ENCODE measurements around the gene ACTL9. TPM values are rescaled to one million over a fixed set of nuclear protein-coding genes. Genes with fewer than 3 reads are reported as not detected.
"Not testable (repeated sequence)": the region's sequence is repeated elsewhere in the genome, so short reads cannot be mapped to it uniquely, and the experiment has no call there.

Gene ACTL9
- not detected for polyA plus RNA-seq (ENCODE audit: insufficient read length)

GRCh38 chr19:8698433-8699063, at the start of gene ACTL9:
ACTL9 (minus strand) TSS chr19:8698795; CDS start chr19:8698701, 94 bp downstream.
- no peak for DNase-seq (ENCODE audit: low read depth)

- not testable (repeated sequence) for DNase-seq (ENCODE audit: low read depth)
Measured at GRCh38 chr19:8739291-8740065, 40.9 kb upstream of the ACTL9 start.

DNA sequence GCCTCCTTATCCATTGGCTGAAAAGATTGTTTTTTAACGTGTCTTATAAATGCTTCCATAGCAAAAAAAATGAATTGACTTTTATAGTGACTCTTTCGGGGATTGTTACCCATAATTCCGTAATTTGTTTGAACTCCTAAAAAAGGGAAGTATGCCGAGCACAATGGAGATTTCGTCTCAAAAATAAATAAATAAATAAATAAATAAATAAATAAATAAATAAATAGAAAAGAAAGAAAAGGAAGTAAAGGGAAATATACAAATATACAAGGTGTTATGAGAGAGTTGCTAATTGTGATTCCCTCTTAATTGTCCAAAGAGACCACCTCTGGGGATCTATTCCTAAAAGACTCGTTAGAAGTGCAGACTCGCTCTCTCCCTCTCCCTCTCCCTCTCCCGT, 39.8 kb upstream of the ACTL9 start:
- DNase-seq (ENCODE audit: low read depth): no peak

DNA sequence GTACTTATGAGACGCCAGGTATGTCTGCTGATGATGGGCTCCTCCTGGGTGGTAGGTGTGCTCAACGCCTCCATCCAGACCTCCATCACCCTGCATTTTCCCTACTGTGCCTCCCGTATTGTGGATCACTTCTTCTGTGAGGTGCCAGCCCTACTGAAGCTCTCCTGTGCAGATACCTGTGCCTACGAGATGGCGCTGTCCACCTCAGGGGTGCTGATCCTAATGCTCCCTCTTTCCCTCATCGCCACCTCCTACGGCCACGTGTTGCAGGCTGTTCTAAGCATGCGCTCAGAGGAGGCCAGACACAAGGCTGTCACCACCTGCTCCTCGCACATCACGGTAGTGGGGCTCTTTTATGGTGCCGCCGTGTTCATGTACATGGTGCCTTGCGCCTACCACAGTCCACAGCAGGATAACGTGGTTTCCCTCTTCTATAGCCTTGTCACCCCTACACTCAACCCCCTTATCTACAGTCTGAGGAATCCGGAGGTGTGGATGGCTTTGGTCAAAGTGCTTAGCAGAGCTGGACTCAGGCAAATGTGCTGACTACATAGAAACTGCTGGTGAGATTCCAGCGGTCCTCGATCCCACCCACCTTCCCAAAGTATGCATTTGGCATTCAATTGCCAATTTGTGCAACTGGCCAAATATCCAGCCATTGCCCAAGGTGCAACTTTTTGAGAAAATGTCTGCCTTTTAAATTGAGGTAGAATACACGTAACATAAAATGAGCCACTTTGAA, 33.0 kb upstream of the ACTL9 start:
- no peak for DNase-seq (ENCODE audit: low read depth)

GRCh38 chr19:8724276-8724675, 25.7 kb upstream of the ACTL9 start:
- no peak for DNase-seq (ENCODE audit: low read depth)

- no peak for DNase-seq (ENCODE audit: low read depth)
Measured at GRCh38 chr19:8722032-8722431, 23.4 kb upstream of the ACTL9 start.

DNA sequence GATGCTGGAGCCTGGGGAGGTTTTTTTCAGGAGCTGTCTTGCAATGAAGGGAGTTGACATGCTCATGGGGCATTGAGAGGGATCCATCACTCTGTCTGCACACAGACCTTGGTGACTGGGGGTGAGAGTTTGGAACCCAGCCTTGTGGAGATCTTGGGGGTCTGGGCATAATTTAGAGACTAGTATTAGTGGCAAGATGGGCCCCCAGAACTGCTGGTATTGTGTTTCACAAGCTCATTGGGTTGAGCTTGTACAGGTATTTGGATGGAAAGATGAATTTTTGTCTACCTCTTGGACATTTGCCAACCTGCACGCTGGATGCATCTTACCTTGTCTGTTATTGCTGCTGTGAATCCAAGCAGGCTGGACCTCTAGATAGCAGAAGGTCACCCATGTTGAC, 22.7 kb upstream of the ACTL9 start, which contains the start of gene OR2Z1:
OR2Z1 (plus strand) TSS at position 301 of the 400 bp plus-strand sequence. CDS start 9,395 bp downstream, outside the sequence.
- no peak for DNase-seq (ENCODE audit: low read depth)

- not testable (repeated sequence) for DNase-seq (ENCODE audit: low read depth)
Measured at GRCh38 chr19:8710337-8710736, 11.7 kb upstream of the ACTL9 start.

- no peak for DNase-seq (ENCODE audit: low read depth)
Measured at GRCh38 chr19:8705742-8706141, 7.1 kb upstream of the ACTL9 start.

DNA sequence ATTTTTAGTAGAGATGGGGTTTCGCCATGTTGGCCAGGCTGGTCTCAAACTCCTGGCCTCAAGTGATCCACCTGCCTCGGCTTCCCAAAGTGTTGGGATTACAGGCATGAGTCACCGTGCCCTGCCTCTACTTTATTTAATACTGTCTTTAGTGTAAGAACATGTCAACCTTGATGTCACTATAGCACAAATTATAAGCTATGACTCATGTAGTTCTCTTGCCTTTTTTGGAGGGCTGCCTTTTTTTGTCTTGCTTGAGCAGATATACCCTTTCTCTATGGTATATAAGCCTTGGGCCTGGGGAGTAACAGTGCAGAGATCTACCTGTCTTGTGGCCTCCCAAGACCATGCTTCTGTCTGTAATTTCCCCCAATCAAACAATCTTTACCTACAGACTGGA, 6.7 kb upstream of the ACTL9 start:
- not testable (repeated sequence) for DNase-seq (ENCODE audit: low read depth)

DNA sequence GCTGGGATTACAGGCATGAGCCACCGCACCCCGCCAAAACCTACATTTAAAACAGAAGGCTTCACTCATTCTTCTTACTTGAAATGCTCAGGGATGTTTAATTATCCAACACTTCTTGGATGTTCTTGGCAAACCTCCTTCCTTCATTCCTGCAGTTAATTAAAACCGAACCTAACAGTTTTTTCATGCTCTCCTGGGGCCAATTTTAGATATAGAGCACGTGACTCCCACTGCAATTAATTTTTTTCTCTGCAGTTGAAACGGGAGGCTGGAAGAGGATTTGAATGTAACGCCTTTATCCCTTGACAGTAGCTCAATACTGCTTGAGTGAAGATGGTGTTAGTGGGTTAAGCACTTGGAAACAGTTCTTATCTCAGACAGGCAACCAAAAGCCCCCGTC, 4.6 kb upstream of the ACTL9 start:
- DNase-seq (ENCODE audit: low read depth): no peak

DNA sequence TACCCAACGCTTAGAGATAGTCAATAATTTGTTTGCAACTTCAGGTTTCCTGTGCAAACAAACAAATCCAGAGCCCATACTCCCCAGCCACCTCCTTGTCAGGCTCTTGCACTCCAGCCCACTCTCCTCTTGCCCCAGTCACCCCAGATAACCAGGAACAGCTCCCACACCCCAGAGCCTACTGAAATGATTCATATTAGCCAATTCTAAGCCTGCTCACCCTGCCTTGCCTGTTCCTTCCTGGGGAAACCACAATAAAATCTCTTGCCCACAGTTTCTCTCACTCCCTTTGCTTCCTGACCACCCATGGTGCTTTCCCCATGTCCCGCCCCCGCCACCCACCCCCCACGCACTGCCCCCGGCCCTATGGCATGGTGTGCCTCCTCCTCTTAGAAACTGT, 3.8 kb upstream of the ACTL9 start:
- no peak for DNase-seq (ENCODE audit: low read depth)

GRCh38 chr19:8700956-8701355, 2.4 kb upstream of the ACTL9 start:
- no peak for DNase-seq (ENCODE audit: low read depth)

DNA sequence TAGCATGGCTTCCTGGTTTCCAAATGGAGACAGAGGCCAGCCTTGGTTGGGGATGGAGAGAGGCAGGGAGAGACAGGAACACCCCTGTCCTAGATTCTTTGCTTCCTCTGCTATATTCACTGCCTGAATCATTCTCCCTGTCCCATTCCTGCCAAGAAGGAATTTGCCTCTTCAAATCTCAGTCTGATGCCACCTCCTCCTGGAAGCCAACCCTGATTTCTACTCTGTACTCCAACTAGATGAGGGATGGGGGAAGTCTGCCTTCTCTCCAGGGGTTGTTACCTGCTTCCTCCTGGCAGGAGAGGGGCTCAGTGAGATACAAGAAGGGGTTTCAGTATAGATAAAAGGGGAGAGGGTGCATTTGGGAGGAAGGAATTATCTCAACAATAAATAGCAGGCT, 1.3 kb upstream of the ACTL9 start:
- no peak for DNase-seq (ENCODE audit: low read depth)

DNA sequence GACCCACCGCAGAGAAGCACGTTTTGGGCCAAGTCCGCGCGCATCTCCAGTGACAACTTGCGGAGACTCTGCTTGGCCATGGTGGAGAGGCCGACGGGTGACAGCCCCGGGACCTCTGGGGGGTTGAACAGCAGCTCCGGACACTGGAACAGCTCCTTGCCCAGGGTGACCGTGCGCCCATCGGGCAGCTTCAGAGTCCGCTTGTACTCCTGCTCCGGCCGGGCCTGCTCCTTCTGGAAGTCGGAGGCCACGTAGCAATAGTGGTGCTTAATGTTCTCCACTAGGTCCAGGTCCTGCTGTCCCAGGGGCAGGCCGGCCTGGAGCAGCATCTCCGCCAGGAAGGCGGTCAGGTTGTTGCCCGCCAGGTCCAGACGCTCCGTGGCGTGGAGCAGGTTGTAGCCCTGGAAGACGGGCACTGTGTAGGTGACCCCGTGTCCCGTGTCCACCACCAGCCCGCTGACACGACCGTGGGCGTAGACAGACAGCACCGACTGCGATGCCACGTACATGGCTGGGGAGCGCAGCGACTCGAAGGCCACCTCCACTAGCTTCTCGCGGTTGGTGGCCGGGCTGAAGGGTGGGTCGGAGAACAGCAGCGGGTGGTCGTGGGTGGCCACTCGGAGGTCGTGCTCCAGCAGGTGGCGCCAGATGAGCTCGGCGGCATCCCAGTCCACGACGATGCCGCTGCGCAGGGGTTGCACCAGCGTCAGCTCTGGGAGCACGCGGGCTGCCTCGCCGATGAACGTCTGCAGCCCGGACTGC, 743 bp downstream of the ACTL9 start:
- no peak for DNase-seq (ENCODE audit: low read depth)

GRCh38 chr19:8696993-8697392, 1.6 kb downstream of the ACTL9 start:
- DNase-seq (ENCODE audit: low read depth): no peak

GRCh38 chr19:8695911-8696310, 2.7 kb downstream of the ACTL9 start:
- no peak for DNase-seq (ENCODE audit: low read depth)

- no peak for DNase-seq (ENCODE audit: low read depth)
Measured at GRCh38 chr19:8695501-8695900, 3.1 kb downstream of the ACTL9 start.

GRCh38 chr19:8690753-8691539, 7.6 kb downstream of the ACTL9 start:
- DNase-seq (ENCODE audit: low read depth): no peak

- DNase-seq (ENCODE audit: low read depth): no peak
Measured at GRCh38 chr19:8688930-8689329, 9.7 kb downstream of the ACTL9 start.

DNA sequence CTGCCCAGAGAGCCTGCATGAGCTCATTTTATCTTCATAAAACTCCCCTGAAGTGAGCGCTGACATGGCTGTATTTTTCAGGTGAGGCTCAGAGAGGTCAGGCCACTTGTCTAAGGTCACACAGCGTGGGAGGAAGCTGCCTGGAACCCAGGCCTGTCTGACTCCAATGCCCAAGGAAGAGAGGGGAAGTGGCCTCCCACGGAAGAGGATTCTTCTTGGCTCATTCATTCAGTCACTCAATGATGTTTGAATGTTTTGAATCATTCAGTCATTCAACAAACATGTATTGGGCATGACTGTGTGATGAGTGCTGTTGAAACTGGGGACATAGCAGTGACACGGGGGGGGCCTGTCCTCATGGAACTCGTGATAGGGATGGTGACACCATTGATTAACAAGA, 12.0 kb downstream of the ACTL9 start:
- DNase-seq (ENCODE audit: low read depth): no peak

All from forelimb muscle (tissue), 1 donor.